DMS 273 (cell line): Measurements from ENCODE around the gene VSTM1.
"Not testable (repeated sequence)": the region's sequence is repeated elsewhere in the genome, so short reads cannot be mapped to it uniquely, and the experiment has no call there.

Source experiments
- DNase-seq: peaks from one replicate; lab custom pipeline; 2025; ENCODE audit not compliant: unreplicated experiment; lab: John Stamatoyannopoulos, UW

The VSTM1 gene

GRCh38 chr19:54074851-54075250 is 11.2 kb upstream of the VSTM1 start:
- DNase-seq: no peak

DNA sequence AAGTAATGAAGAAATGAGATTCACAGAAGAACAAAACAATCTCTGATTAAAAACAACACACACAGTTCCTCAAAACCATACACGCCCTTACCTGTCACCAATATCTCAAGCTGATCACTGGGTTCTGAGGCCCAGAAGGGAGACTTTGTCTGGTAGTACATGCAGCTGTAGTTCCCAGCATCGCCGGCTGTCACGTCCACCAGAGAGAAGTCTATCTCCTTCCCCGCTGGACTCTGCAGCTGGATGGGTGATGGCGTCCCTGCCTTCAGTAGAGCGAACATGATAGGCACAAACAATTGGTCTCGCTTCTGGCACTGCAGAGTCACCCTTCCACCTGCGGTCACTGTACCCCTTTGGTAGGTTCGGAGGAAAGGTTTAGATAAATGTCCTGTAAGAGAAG is 10.1 kb upstream of the VSTM1 start:
- no peak for DNase-seq

- no peak for DNase-seq
Measured at GRCh38 chr19:54069470-54069869, 5.8 kb upstream of the VSTM1 start.

- no peak for DNase-seq
Measured at GRCh38 chr19:54062643-54063042, 1.1 kb downstream of the VSTM1 start.

DNA sequence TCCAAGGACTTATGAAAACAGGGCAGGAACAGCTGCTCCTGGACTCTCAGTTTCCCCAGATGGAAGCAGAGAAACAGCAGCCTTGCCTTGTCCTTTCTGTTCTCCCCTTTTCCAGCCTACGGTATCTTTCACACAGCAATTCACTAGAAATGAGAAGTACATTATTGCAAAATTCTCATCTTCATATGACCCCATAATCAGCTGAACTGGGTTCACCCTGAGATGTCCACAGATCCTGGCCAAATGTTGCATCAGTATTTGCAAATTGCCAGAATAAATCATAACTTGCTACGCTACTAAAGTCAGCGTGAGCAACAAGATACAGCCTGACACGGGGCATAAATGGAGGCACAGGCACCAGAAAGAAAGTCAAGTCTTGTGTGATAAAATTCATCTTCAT is 16.1 kb downstream of the VSTM1 start:
- no peak for DNase-seq

GRCh38 chr19:54045771-54046170 is 17.9 kb downstream of the VSTM1 start:
- DNase-seq: no peak

GRCh38 chr19:54042989-54043388 is 20.7 kb downstream of the VSTM1 start:
- no peak for DNase-seq

GRCh38 chr19:54041969-54042606 is 21.6 kb downstream of the VSTM1 start:
- DNase-seq: no peak

DNA sequence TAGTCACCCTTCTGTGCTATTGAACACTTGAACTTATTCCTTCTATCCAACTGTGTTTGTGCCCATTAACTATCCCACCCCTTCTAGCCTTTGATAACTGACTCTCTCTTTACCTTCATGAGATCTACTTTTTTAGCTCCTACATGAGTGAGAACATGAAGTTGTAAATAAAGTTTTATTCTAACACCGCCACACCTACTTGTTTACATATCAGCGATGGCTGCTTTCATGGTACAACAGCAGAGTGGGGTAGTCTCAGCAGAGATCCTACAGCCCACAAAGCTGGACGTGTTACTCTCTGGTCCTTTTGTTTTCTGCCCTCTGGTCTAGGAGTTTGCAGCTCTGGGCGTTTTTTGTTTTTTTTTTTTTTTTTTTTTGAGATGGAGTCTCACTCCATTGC is 23.7 kb downstream of the VSTM1 start:
- no peak for DNase-seq

- DNase-seq: not testable (repeated sequence)
Measured at GRCh38 chr19:54036542-54036941, 27.2 kb downstream of the VSTM1 start.

DNA sequence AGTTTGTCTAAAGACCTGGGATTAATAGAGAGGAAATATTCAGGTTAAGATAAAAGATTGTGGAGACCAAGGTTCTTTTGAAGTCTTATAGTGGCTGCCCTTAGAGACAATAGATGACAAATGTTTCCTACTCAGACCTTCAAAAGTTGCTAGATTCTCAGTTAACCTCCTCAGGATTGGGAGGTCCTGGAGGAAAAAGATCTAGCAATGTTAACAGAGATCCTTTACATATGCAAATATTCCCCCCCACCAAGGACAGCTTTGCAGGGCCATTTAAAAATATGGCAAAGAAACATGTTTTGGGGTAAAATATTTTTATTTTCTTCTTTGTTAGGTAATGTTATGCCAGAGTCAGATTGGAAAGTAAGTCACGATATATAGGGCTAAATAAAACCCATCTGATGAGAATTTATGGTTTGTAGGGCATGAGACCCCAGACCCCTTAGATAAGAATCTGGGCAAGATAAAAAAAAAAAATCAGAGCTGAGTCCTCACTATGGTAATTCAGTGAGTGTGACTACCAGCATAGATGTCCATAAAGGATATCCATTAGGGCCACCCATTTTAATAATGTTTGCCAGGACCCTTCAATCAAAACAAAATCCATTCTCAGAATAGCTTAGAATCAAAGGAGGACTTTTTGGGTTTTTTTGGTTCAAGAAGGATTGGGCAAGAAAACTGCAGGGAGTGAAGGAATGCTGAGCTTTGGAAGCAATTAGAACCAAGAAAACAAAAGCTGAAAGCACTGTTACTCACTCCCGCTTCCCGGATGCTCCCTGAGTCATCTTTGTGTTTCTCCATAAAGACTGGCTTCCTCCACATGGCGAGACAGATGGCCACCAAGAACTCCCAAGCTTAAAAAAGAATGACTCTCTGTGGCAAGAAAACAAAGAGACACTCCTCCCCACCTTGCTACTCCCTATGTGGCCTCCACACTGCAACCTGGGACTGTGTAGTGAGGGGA is 28.2 kb downstream of the VSTM1 start:
- peak; percentile 44 for DNase-seq

DNA sequence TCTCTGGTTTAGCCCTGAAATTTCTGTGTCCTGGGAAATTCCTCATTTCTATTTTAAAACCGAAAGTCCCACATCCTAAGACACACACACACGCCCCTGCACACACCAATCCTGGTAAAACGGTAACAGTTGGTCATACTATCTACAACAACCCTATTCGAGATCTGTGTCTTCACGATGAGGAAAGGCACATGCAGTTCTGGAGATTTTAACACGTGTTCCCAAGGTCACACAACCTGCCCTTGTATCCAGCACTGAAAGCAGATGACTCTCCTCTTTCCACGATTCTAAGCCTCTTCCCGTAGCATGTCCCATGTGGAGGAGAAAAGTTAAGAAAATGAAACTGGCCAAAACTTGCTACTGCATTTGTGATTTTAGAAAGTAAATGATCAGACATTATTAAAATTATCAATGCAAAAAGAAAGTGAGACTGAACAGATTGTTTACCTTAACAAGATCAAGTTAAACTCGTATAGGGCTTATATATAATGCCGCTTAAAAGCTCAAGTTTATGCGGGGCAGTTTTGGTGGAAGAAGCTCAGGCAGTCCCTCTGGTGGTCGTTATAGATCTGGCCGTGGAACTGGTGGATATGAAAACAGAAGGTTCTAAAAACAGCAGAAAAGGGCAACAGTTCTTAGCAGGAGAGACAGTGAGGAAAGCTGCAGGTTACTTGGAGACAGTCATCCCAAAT is 32.7 kb downstream of the VSTM1 start:
- DNase-seq: peak; percentile 21

DNA sequence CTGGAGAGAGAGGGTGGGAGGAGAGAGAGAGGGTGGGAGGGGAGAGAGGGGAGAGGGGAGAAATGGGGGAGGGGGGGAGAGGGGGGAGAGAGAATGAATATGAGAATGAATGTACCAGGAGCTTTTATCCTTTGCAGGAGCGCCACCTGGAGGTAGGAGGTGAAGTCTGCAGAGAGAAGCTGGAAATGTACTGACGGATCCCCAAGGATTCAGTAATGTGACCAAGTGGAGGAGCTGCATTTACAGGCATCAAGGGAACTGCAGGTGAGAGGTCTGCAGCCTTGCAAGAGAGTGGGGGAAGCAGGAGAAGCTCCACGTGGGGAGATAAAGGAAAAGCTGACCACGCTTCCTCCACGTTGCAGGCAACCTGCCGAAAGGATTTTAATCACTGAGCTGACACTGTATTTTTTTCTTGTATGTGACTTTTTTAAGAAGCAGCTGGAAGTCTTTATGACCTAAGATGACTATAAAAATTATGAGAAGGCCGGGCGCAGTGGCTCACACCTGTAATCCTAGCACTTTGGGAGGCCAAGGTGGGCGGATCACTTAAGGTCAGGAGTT is 33.7 kb downstream of the VSTM1 start:
- DNase-seq: peak; percentile 78

DNA sequence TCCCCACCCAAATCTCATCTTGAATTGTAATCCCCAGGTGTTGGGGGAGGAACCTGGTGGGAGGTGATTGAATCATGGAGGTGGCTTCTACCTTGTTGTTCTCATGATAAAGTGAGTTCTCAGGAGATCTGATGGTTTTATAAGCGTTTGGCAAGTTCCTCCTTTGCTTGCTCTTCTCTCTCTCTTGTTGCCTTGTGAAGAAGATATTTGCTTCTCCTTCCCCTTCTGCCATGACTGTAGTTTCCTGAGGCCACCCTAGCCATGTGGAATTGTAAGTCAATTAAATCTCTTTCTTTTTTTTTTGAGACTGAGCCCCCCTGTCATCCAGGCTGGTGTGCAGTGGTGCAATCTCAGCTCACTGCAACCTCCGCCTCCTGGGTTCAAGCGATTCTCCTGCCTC is 34.4 kb downstream of the VSTM1 start:
- DNase-seq: no peak

- DNase-seq: no peak
Measured at GRCh38 chr19:54026656-54027055, 37.0 kb downstream of the VSTM1 start.

GRCh38 chr19:54024660-54025059 is 39.0 kb downstream of the VSTM1 start:
- no peak for DNase-seq

GRCh38 chr19:54023191-54023590 is 40.5 kb downstream of the VSTM1 start:
- DNase-seq: no peak

GRCh38 chr19:54021932-54022331 is 41.8 kb downstream of the VSTM1 start:
- no peak for DNase-seq

GRCh38 chr19:54021363-54021762 is 42.3 kb downstream of the VSTM1 start:
- DNase-seq: no peak

DNA sequence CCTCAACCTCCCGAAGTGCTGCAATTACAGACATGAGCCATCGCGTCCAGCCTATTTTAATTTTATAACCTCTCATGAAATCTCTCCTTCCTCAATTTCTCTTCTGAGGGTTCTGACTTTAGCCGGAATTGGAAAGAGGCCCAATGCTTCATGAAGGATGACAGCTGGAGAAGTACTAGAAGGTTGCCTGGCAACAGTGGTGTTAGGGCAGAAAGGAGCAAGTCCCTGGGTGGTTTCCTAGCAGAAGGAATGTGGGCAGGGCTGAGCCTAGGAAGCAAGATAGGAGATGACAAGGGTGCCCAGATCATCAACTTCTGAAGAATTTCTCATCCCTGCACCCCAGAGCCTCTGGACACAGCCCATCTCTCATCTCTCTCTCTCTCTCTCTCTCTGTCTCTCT is 46.4 kb downstream of the VSTM1 start:
- peak; percentile 80 for DNase-seq

- no peak for DNase-seq
Measured at GRCh38 chr19:54014920-54015560, 48.7 kb downstream of the VSTM1 start.
